Suprapubic skin (tissue), 4 donors: ENCODE measurements around the gene SORCS2. TPM values are rescaled to one million over a fixed set of nuclear protein-coding genes. Genes with fewer than 3 reads are reported as not detected.

Experiments used
- DNase-seq, 2 donors: peaks; one replicate each; pipeline ENCODE4 v3.0.0-alpha.2; 2019; ENCODE audit warnings: low spot score in 2 of 2
- H3K27ac ChIP-seq: fragments of 200-600 bp; sonication (generic); one replicate; pipeline ENCODE4 v1.5.1; 2019
- H3K27me3 ChIP-seq: fragments of 200-600 bp; sonication (generic); one replicate; pipeline ENCODE4 v1.5.1; 2019
- H3K36me3 ChIP-seq: fragments of 200-600 bp; sonication (generic); one replicate; pipeline ENCODE4 v1.5.1; 2019
- H3K4me1 ChIP-seq: fragments of 200-600 bp; sonication (generic); one replicate; pipeline ENCODE4 v1.5.1; 2019
- H3K4me3 ChIP-seq: fragments of 200-600 bp; sonication (generic); one replicate; pipeline ENCODE4 v1.5.1; 2019; ENCODE audit warnings: mild to moderate bottlenecking
- H3K9me3 ChIP-seq: fragments of 200-600 bp; sonication (generic); one replicate; pipeline ENCODE4 v1.5.1; 2019
- EP300 ChIP-seq: sonication (generic); formaldehyde crosslinking; IDR thresholded peaks from one replicate; pipeline ENCODE4 v1.6.1; 2017; ENCODE audit warnings: antibody characterized with exemption
- POLR2A ChIP-seq, 2 donors: fragments of 450-650 bp; IDR thresholded peaks; one replicate each; pipeline ENCODE4 v1.6.1; 2017; ENCODE audit warnings: antibody characterized with exemption in 2 of 2, mild to moderate bottlenecking in 2 of 2, moderate library complexity in 2 of 2
- POLR2AphosphoS5 ChIP-seq, 3 donors: sonication (generic); formaldehyde crosslinking; IDR thresholded peaks; one replicate each; pipeline ENCODE4 v1.6.1; 2017; ENCODE audit warnings: antibody characterized with exemption in 3 of 3
- WGBS: methylation state at CpG from one replicate; pipeline ENCODE4 v1.1.5; 2018; 5-methylcytosine and 5-hydroxymethylcytosine counted together
- total RNA-seq, 4 donors: library from RNA; depleted of rRNA; stranded (reverse); fragments of >200 nt; gene quantifications; one replicate each; pipeline ENCODE4 v1.1.0, GENCODE V29; 2016
- TF ChIP-seq, protein P1 (sequence below), 2 donors: fragments of 200-600 bp in 1 of 2; fragments of 450-650 bp in 1 of 2; sonication (generic) in 1 of 2; IDR thresholded peaks; one replicate each; pipeline ENCODE4 v1.5.1; 2016 to 2019; ENCODE audit warnings: antibody characterized with exemption in 2 of 2, mild to moderate bottlenecking in 1 of 2, moderate library complexity in 1 of 2

The SORCS2 gene
- total RNA-seq, 4 donors from 2014 or later: 0.94 to 4.6 (median 1.3) TPM

DNA sequence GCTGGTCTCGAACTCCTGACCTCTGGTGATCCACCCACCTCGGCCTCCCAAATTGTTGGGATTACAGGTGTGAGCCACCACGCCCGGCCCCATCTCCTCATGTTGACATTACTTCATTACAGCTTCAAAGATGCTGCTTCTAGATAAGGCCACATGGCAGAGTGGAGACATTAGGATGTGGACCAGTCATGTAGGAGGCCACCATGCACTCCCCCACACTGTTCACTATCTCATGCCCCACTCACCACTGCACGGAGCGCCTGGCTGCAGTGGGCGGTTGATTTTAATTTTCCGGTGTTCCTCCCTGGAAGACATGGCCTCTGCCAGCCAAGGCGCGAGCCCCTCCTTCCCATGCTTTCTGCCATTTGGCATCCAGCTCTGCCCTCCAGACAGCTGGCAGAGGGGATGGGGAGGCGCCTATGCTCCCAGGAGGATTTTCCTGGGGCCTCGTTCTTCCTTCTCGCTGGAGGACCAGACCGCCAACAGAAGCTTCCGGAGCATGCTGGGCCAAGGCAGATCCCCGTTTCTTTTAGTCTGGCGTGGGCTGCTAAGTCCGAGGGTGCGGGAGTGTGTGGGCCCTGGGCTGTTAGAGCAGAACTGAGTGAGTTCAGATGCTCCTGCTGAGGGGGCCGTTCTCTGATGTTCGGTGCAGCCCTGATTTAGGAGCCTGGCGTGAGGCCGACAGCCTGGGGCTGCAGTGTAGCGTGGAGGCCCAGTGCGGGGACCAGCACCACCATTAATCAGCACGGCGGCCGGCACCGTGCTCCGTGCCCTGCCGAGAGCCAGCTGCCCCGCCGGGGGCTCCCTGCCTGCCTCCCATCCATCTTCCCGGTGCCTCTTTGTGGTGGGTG, 93.1 kb downstream of the SORCS2 start:
- TF ChIP-seq POLR2A (IDR thresholded peaks at IDR 0.05): no peak
- TF ChIP-seq, protein P1, sequence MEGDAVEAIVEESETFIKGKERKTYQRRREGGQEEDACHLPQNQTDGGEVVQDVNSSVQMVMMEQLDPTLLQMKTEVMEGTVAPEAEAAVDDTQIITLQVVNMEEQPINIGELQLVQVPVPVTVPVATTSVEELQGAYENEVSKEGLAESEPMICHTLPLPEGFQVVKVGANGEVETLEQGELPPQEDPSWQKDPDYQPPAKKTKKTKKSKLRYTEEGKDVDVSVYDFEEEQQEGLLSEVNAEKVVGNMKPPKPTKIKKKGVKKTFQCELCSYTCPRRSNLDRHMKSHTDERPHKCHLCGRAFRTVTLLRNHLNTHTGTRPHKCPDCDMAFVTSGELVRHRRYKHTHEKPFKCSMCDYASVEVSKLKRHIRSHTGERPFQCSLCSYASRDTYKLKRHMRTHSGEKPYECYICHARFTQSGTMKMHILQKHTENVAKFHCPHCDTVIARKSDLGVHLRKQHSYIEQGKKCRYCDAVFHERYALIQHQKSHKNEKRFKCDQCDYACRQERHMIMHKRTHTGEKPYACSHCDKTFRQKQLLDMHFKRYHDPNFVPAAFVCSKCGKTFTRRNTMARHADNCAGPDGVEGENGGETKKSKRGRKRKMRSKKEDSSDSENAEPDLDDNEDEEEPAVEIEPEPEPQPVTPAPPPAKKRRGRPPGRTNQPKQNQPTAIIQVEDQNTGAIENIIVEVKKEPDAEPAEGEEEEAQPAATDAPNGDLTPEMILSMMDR (IDR thresholded peaks at IDR 0.05): no peak
- TF ChIP-seq POLR2AphosphoS5 (IDR thresholded peaks at IDR 0.05): no peak
- no peak for TF ChIP-seq EP300
- H3K36me3 ChIP-seq: no peaks in the 10 kb centered on the region
- no peaks in the 10 kb centered on the region for H3K9me3 ChIP-seq
- H3K4me3 ChIP-seq: no peak overlapping the region
- peaks cover 22% of the 10 kb centered on the region for H3K27me3 ChIP-seq
- no peak overlapping the region for H3K27ac ChIP-seq
- DNase-seq: no peak
- peaks cover 32% of the 10 kb centered on the region for H3K4me1 ChIP-seq
- 54% methylated on average over 22 of the region's 34 CpGs for WGBS

DNA sequence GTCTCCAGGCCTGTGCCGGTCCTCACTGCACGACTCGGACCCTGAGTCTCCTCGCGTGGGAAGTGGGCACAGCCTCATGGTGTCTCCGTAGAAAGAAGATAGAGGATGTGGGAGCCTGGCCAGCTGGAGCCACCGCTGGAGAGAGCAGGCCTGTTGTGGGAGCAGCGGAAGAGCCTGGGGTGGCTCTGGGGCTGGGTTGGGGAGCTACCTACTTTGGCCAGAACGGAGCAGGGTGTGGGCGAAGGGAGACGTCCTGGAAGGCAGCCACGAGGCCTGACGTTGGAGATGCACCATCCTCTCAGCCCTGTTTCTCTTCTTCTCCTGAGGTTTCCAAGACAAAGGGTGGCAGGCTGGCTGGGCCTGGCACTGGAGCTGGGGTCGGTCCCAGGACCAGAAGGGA, 93.8 kb downstream of the SORCS2 start:
- TF ChIP-seq POLR2AphosphoS5 (IDR thresholded peaks at IDR 0.05) (no peak), EP300 (no peak), POLR2A (IDR thresholded peaks at IDR 0.05) (no peak)
- TF ChIP-seq, protein P1 (IDR thresholded peaks at IDR 0.05): no peak
- H3K27ac ChIP-seq: no peak overlapping the region
- WGBS: 33% methylated on average over 13 of the region's 14 CpGs
- DNase-seq: no peak
- H3K36me3 ChIP-seq: no peaks in the 10 kb centered on the region
- H3K4me1 ChIP-seq: peaks cover 27% of the 10 kb centered on the region
- H3K27me3 ChIP-seq: peaks cover 22% of the 10 kb centered on the region
- no peak overlapping the region for H3K4me3 ChIP-seq
- no peaks in the 10 kb centered on the region for H3K9me3 ChIP-seq

DNA sequence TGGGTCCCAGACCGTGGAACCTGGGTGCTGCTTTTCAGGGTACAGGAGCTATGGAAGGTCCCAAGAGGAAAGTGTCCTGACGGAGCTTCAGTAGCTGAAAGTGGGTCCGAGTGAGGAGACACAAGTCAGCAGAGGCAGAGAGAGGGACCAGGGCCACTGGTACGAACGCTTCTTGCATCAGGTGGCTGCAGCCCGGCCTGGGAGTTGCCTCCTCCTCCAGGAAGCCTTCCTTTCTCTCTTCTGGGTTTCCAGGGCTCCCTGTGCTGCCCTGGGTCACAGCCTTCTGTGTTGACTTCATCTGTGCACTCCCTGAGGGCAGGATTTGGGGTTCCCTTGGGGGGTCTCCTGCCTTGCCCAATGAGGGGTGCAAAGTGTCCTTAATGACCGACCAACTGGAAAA, 94.5 kb downstream of the SORCS2 start:
- Histone ChIP-seq H3K27ac (no peak overlapping the region), H3K9me3 (no peaks in the 10 kb centered on the region), H3K27me3 (peaks cover 22% of the 10 kb centered on the region), H3K4me1 (peaks cover 23% of the 10 kb centered on the region), H3K4me3 (no peak overlapping the region), H3K36me3 (no peaks in the 10 kb centered on the region)
- DNase-seq: no peak
- 90% methylated on average over 6 of the region's 7 CpGs for WGBS
- TF ChIP-seq POLR2AphosphoS5 (IDR thresholded peaks at IDR 0.05) (no peak), POLR2A (IDR thresholded peaks at IDR 0.05) (no peak), EP300 (no peak)
- TF ChIP-seq, protein P1 (IDR thresholded peaks at IDR 0.05): no peak

DNA sequence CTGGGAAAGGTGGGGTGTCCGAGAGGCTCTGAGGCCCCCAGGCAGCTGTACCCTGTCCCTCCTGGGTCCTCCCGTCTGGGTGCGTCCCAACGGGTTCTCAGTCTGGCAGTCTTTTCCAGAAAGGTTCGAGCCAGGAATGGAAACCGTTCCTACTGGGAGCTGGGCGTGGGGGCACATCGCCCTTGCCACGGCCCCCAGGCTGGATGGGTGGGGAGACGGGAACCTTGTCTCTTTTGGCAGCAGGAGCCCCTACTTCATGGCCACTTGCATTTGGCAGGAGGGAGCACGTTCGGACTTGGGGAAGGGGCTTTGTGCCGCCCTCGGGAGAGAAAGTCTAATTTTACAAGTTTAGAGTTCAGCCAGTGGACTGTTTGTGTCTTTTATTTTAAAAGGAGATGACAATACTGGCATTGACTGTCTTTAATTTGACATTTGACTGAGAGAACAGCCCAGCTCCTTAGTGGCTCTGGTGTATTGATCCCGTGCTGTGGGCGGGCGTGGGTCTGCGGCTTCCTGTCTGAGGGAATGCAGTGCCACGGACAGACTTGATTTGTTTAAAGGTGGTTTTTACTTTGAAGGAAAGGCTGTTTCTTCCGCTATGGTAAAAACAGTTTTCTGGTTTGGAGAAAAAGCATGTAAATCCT, 95.1 kb downstream of the SORCS2 start:
- WGBS: 38% methylated on average over 20 of the region's 20 CpGs
- H3K27me3 ChIP-seq: peaks cover 22% of the 10 kb centered on the region

More for the DNA sequence above, 95.1 kb downstream of the SORCS2 start:
- Histone ChIP-seq H3K4me3 (no peak overlapping the region), H3K27ac (no peak overlapping the region), H3K4me1 (peaks cover 21% of the 10 kb centered on the region), H3K9me3 (no peaks in the 10 kb centered on the region), H3K36me3 (no peaks in the 10 kb centered on the region)
- no peak for DNase-seq
- TF ChIP-seq, protein P1 (IDR thresholded peaks at IDR 0.05): no peak
- TF ChIP-seq EP300: no peak
- TF ChIP-seq POLR2AphosphoS5 (IDR thresholded peaks at IDR 0.05): no peak
- no peak for TF ChIP-seq POLR2A (IDR thresholded peaks at IDR 0.05)
